ENCODE measurements around the gene WASF2. TPM values are rescaled to one million over a fixed set of nuclear protein-coding genes. Genes with fewer than 3 reads are reported as not detected.
"Not testable (repeated sequence)": the region's sequence is repeated elsewhere in the genome, so short reads cannot be mapped to it uniquely, and the experiment has no call there.

Gene WASF2
- total and polyA plus RNA-seq, 4 donors = 27.2 to 164 (median 101) TPM

GRCh38 chr1:27505420-27505680 is 15.4 kb upstream of the WASF2 start:
- Histone ChIP-seq H3K9me3 (ENCODE audit: control insufficient read depth, low read length) (no peaks in the 10 kb centered on the region), H3K27ac (ENCODE audit: low read depth in 1 of 2, low read length in 2 of 2) (peak overlapping the region in 1 of 2 donors; percentile 76), H3K4me3 (ENCODE audit: low read length in 2 of 2) (no peak overlapping the region), H3K27me3 (ENCODE audit: control insufficient read depth in 1 of 2, insufficient read depth in 2 of 2, low read length in 1 of 2) (no peaks in the 10 kb centered on the region), H3K4me1 (ENCODE audit: control insufficient read depth in 1 of 2, insufficient read depth in 2 of 2, low read length in 2 of 2) (no peaks in the 10 kb centered on the region), H3K36me3 (ENCODE audit: control insufficient read depth in 1 of 2, insufficient read depth in 2 of 2, low read length in 1 of 2) (no peaks in the 10 kb centered on the region)
- intact Hi-C loops (cut with DNase I) = no loop called here
- DNase-seq = no peak
- no peak for ATAC-seq (ENCODE audit: low FRiP score)
- 27 to 32% methylated on average over 5 of the region's 5 CpGs for WGBS, 2 donors

GRCh38 chr1:27504588-27505419 is 14.8 kb upstream of the WASF2 start:
- Histone ChIP-seq H3K4me3 (ENCODE audit: low read length in 2 of 2) (no peak overlapping the region), H3K27ac (ENCODE audit: low read depth in 1 of 2, low read length in 2 of 2) (peak overlapping the region; percentile 46 to 93), H3K4me1 (ENCODE audit: control insufficient read depth in 1 of 2, insufficient read depth in 2 of 2, low read length in 2 of 2) (no peaks in the 10 kb centered on the region), H3K36me3 (ENCODE audit: control insufficient read depth in 1 of 2, insufficient read depth in 2 of 2, low read length in 1 of 2) (no peaks in the 10 kb centered on the region), H3K9me3 (ENCODE audit: control insufficient read depth, low read length) (no peaks in the 10 kb centered on the region), H3K27me3 (ENCODE audit: control insufficient read depth in 1 of 2, insufficient read depth in 2 of 2, low read length in 1 of 2) (no peaks in the 10 kb centered on the region)
- WGBS, 2 donors = 5 to 6% methylated on average over 13 of the region's 13 CpGs
- ATAC-seq (ENCODE audit: low FRiP score) (peak; percentile 93), DNase-seq (peak; percentile 88 to 90)
- intact Hi-C loops (cut with DNase I) = no loop called here

GRCh38 chr1:27503844-27504587 is 14.0 kb upstream of the WASF2 start:
- intact Hi-C loops (cut with DNase I) = no loop called here
- ATAC-seq (ENCODE audit: low FRiP score) (peak; percentile 52), DNase-seq (peak in 1 of 2 donors; percentile 30)
- Histone ChIP-seq H3K4me3 (ENCODE audit: low read length in 2 of 2) (no peak overlapping the region), H3K36me3 (ENCODE audit: control insufficient read depth in 1 of 2, insufficient read depth in 2 of 2, low read length in 1 of 2) (no peaks in the 10 kb centered on the region), H3K9me3 (ENCODE audit: control insufficient read depth, low read length) (no peaks in the 10 kb centered on the region), H3K27me3 (ENCODE audit: control insufficient read depth in 1 of 2, insufficient read depth in 2 of 2, low read length in 1 of 2) (no peaks in the 10 kb centered on the region), H3K4me1 (ENCODE audit: control insufficient read depth in 1 of 2, insufficient read depth in 2 of 2, low read length in 2 of 2) (no peaks in the 10 kb centered on the region), H3K27ac (ENCODE audit: low read depth in 1 of 2, low read length in 2 of 2) (peak overlapping the region; percentile 46 to 94)
- 8% methylated on average over 12 of the region's 12 CpGs for WGBS, 2 donors

GRCh38 chr1:27503033-27503432 is 13.1 kb upstream of the WASF2 start:
- no peaks in the 10 kb centered on the region for H3K36me3 ChIP-seq (ENCODE audit: control insufficient read depth in 1 of 2, insufficient read depth in 2 of 2, low read length in 1 of 2)
- intact Hi-C loops (cut with DNase I) = no loop called here
- H3K4me1 ChIP-seq (ENCODE audit: control insufficient read depth in 1 of 2, insufficient read depth in 2 of 2, low read length in 2 of 2) = no peaks in the 10 kb centered on the region
- no peaks in the 10 kb centered on the region for H3K9me3 ChIP-seq (ENCODE audit: control insufficient read depth, low read length)
- 98 to 100% methylated on average over 2 of the region's 2 CpGs for WGBS, 2 donors
- no peak overlapping the region for H3K4me3 ChIP-seq (ENCODE audit: low read length in 2 of 2)
- no peak overlapping the region for H3K27ac ChIP-seq (ENCODE audit: low read depth in 1 of 2, low read length in 2 of 2)
- DNase-seq (peak in 1 of 2 donors; percentile 17), ATAC-seq (ENCODE audit: low FRiP score) (no peak)
- no peaks in the 10 kb centered on the region for H3K27me3 ChIP-seq (ENCODE audit: control insufficient read depth in 1 of 2, insufficient read depth in 2 of 2, low read length in 1 of 2)

GRCh38 chr1:27501159-27501558 is 11.2 kb upstream of the WASF2 start:
- H3K27ac ChIP-seq (ENCODE audit: low read depth in 1 of 2, low read length in 2 of 2); DNase-seq; intact Hi-C loops (cut with DNase I); H3K9me3 ChIP-seq (ENCODE audit: control insufficient read depth, low read length); H3K4me3 ChIP-seq (ENCODE audit: low read length in 2 of 2); H3K27me3 ChIP-seq (ENCODE audit: control insufficient read depth in 1 of 2, insufficient read depth in 2 of 2, low read length in 1 of 2); H3K36me3 ChIP-seq (ENCODE audit: control insufficient read depth in 1 of 2, insufficient read depth in 2 of 2, low read length in 1 of 2); H3K4me1 ChIP-seq (ENCODE audit: control insufficient read depth in 1 of 2, insufficient read depth in 2 of 2, low read length in 2 of 2); ATAC-seq (ENCODE audit: low FRiP score): not testable (repeated sequence)
- 94 to 95% methylated on average over 2 of the region's 2 CpGs for WGBS, 2 donors

GRCh38 chr1:27499142-27499541 is 9.2 kb upstream of the WASF2 start:
- Histone ChIP-seq H3K27ac (ENCODE audit: low read depth in 1 of 2, low read length in 2 of 2) (no peak overlapping the region), H3K36me3 (ENCODE audit: control insufficient read depth in 1 of 2, insufficient read depth in 2 of 2, low read length in 1 of 2) (no peaks in the 10 kb centered on the region), H3K9me3 (ENCODE audit: control insufficient read depth, low read length) (no peaks in the 10 kb centered on the region), H3K4me1 (ENCODE audit: control insufficient read depth in 1 of 2, insufficient read depth in 2 of 2, low read length in 2 of 2) (peaks cover 0 to 3% of the 10 kb centered on the region in 2 donors), H3K4me3 (ENCODE audit: low read length in 2 of 2) (no peak overlapping the region), H3K27me3 (ENCODE audit: control insufficient read depth in 1 of 2, insufficient read depth in 2 of 2, low read length in 1 of 2) (no peaks in the 10 kb centered on the region)
- ATAC-seq (ENCODE audit: low FRiP score) (no peak), DNase-seq (no peak)
- WGBS, 2 donors = 95 to 98% methylated on average over 2 of the region's 2 CpGs
- intact Hi-C loops (cut with DNase I) = loop anchor here in 1 of 2 donors (10.0 kb wide), 1 partner anchor 106 kb away; the partner anchor contains the start of gene AHDC1

- WGBS, 2 donors = 4 to 7% methylated on average over 8 of the region's 8 CpGs
- Histone ChIP-seq H3K27ac (ENCODE audit: low read depth in 1 of 2, low read length in 2 of 2) (no peak overlapping the region), H3K36me3 (ENCODE audit: control insufficient read depth in 1 of 2, insufficient read depth in 2 of 2, low read length in 1 of 2) (no peaks in the 10 kb centered on the region), H3K27me3 (ENCODE audit: control insufficient read depth in 1 of 2, insufficient read depth in 2 of 2, low read length in 1 of 2) (no peaks in the 10 kb centered on the region), H3K4me3 (ENCODE audit: low read length in 2 of 2) (no peak overlapping the region), H3K4me1 (ENCODE audit: control insufficient read depth in 1 of 2, insufficient read depth in 2 of 2, low read length in 2 of 2) (peaks cover 0 to 3% of the 10 kb centered on the region in 2 donors), H3K9me3 (ENCODE audit: control insufficient read depth, low read length) (no peaks in the 10 kb centered on the region)
- DNase-seq (peak; percentile 53 to 74), ATAC-seq (ENCODE audit: low FRiP score) (peak; percentile 40)
- intact Hi-C loops (cut with DNase I) = loop anchor here in 1 of 2 donors (10.0 kb wide), 1 partner anchor 108 kb away; the partner anchor contains the start of gene AHDC1
Observed at GRCh38 chr1:27496604-27497155, 6.7 kb upstream of the WASF2 start.

GRCh38 chr1:27492796-27493195 is 2.8 kb upstream of the WASF2 start:
- H3K36me3 ChIP-seq (ENCODE audit: control insufficient read depth in 1 of 2, insufficient read depth in 2 of 2, low read length in 1 of 2) = no peaks in the 10 kb centered on the region
- no peaks in the 10 kb centered on the region for H3K9me3 ChIP-seq (ENCODE audit: control insufficient read depth, low read length)
- 90 to 96% methylated on average over 3 of the region's 3 CpGs for WGBS, 2 donors
- H3K4me3 ChIP-seq (ENCODE audit: low read length in 2 of 2) = no peak overlapping the region
- ATAC-seq (ENCODE audit: low FRiP score) (no peak), DNase-seq (no peak)
- no peaks in the 10 kb centered on the region for H3K27me3 ChIP-seq (ENCODE audit: control insufficient read depth in 1 of 2, insufficient read depth in 2 of 2, low read length in 1 of 2)
- H3K4me1 ChIP-seq (ENCODE audit: control insufficient read depth in 1 of 2, insufficient read depth in 2 of 2, low read length in 2 of 2) = peaks cover 0 to 3% of the 10 kb centered on the region in 2 donors
- H3K27ac ChIP-seq (ENCODE audit: low read depth in 1 of 2, low read length in 2 of 2) = no peak overlapping the region
- intact Hi-C loops (cut with DNase I) = loop anchor here (5.0 to 10.0 kb wide), 2 partner anchors 65 to 112 kb away; partner anchors contain the start of gene AHDC1 (in 1 of the 2)

All from aorta (tissue), 5 donors.